HCT116 (cell line): Measurements from ENCODE around the gene VMAC. TPM values are rescaled to one million over a fixed set of nuclear protein-coding genes. Genes with fewer than 3 reads are reported as not detected.

Experiments
- ATAC-seq: fragments of 200-7000 bp; cut with Tn5 transposase; 2 replicates; pipeline ENCODE4 v1.9.1; 2020; ENCODE audit warnings: mild to moderate bottlenecking, moderate library complexity
- BruUV-seq: library from RNA; stranded (reverse); fragments of 400-500 nt; replicated peaks from 2 replicates; lab custom pipeline; 2021; lab: Mats Ljungman, UMichigan
- CTCF ChIA-PET: fragments of 300-600 bp; sonication (Branson Sonifier 250); formaldehyde crosslinking; loops from one replicate; lab custom pipeline; 2021; ENCODE audit warnings: antibody characterized with exemption; lab: Charles Lee
- POLR2A ChIA-PET: fragments of 300-600, 350-600 bp; sonication (Branson Sonifier 250); formaldehyde crosslinking; loops from one replicate; lab custom pipeline; 2021; ENCODE audit warnings: antibody characterized with exemption; lab: Charles Lee
- RAD21 ChIA-PET, 2 experiments: fragments of 300-600 bp; sonication (Branson Sonifier 250); formaldehyde crosslinking; loops; one replicate each; lab custom pipeline; 2023; ENCODE audit warnings: low total read pairs in 2 of 2; ENCODE audit not compliant: uncharacterized antibody in 2 of 2, unreplicated experiment in 2 of 2, low non-redundant PET in 1 of 2; lab: Charles Lee
- DNase-seq: peaks from one replicate; pipeline ENCODE4 v3.0.0-alpha.2; 2010; ENCODE audit warnings: low read depth, low spot score
- H2AFZ ChIP-seq: fragments of 200-600 bp; shearing (Covaris generic), sonication (generic); 2 replicates; pipeline ENCODE4 v1.6.1; 2017; ENCODE audit warnings: low read depth, mixed run types, mixed read lengths, antibody characterized with exemption, low read length; ENCODE audit not compliant: poor library complexity, severe bottlenecking
- H3K27ac ChIP-seq: 2 replicates; pipeline ENCODE4 v1.5.1; 2012; ENCODE audit warnings: low read depth, low read length
- H3K27me3 ChIP-seq: fragments of 200-600 bp; sonication (generic); 2 replicates; pipeline ENCODE4 v1.6.1; 2016; ENCODE audit warnings: mixed run types, low read length, mixed read lengths; ENCODE audit not compliant: insufficient read depth
- H3K36me3 ChIP-seq, 2 experiments: fragments of 200-500 bp in 1 of 2; fragments of 200-600 bp in 1 of 2; sonication (Bioruptor generic) in 1 of 2; sonication (generic) in 1 of 2; 2 replicates each; pipeline versions ENCODE4 v1.5.1 to v1.6.1; 2014 to 2016; ENCODE audit warnings: low read length in 2 of 2, inconsistent platforms in 1 of 2, mixed read lengths in 1 of 2, mixed run types in 1 of 2; ENCODE audit not compliant: insufficient read depth in 2 of 2, control insufficient read depth in 1 of 2
- H3K4me1 ChIP-seq, 2 experiments: fragments of 200-600 bp in 1 of 2; sonication (generic) in 1 of 2; 2 replicates each; pipeline versions ENCODE4 v1.5.1 to v1.6.1; 2012 to 2017; ENCODE audit warnings: low read length in 2 of 2, inconsistent platforms in 1 of 2, mild to moderate bottlenecking in 1 of 2, mixed read lengths in 1 of 2, mixed run types in 1 of 2, moderate library complexity in 1 of 2; ENCODE audit not compliant: insufficient read depth in 2 of 2, control insufficient read depth in 1 of 2
- H3K4me2 ChIP-seq: fragments of 200-600 bp; sonication (generic); 2 replicates; pipeline ENCODE4 v1.6.1; 2017; ENCODE audit warnings: mixed run types, low read length, mixed read lengths
- H3K4me3 ChIP-seq, 2 experiments: fragments of 200-600 bp in 1 of 2; sonication (generic) in 1 of 2; replicated peaks in 1 of 2; 2 replicates each; pipeline ENCODE4 v1.5.1; 2011 to 2016; ENCODE audit warnings: low read length in 2 of 2, control low read depth in 1 of 2, low read depth in 1 of 2, mild to moderate bottlenecking in 1 of 2, mixed read lengths in 1 of 2, mixed run types in 1 of 2
- H3K79me2 ChIP-seq: fragments of 200-600 bp; sonication (generic); 2 replicates; pipeline ENCODE4 v1.6.1; 2017; ENCODE audit warnings: mild to moderate bottlenecking, mixed run types, low read length, moderate library complexity, mixed read lengths; ENCODE audit not compliant: insufficient read depth
- H3K9ac ChIP-seq: fragments of 200-600 bp; sonication (generic); 2 replicates; pipeline ENCODE4 v1.6.1; 2016; ENCODE audit warnings: low read length, mixed read lengths
- H3K9me2 ChIP-seq: fragments of 200-600 bp; sonication (generic), shearing (Covaris generic); 2 replicates; pipeline ENCODE4 v1.6.1; 2017; ENCODE audit warnings: mixed run types, mild to moderate bottlenecking, moderate library complexity; ENCODE audit not compliant: insufficient read depth
- H3K9me3 ChIP-seq, 2 experiments: fragments of 200-500 bp in 1 of 2; fragments of 200-600 bp in 1 of 2; sonication (Bioruptor generic) in 1 of 2; sonication (generic) in 1 of 2; 2 replicates each; pipeline ENCODE4 v1.6.1; 2014 to 2017; ENCODE audit warnings: low read length in 2 of 2, mixed read lengths in 2 of 2, inconsistent platforms in 1 of 2, low read depth in 1 of 2, mild to moderate bottlenecking in 1 of 2, mixed run types in 1 of 2, moderate library complexity in 1 of 2; ENCODE audit not compliant: control insufficient read depth in 1 of 2, insufficient read depth in 1 of 2
- H4K20me1 ChIP-seq: fragments of 200-600 bp; sonication (generic), shearing (Covaris generic); 2 replicates; pipeline ENCODE4 v1.6.1; 2017; ENCODE audit warnings: mixed run types, mild to moderate bottlenecking, moderate library complexity; ENCODE audit not compliant: insufficient read depth
- JUND ChIP-seq: IDR thresholded peaks from 2 replicates; pipeline ENCODE4 v1.6.1; 2012
- SRF ChIP-seq: IDR thresholded peaks from 2 replicates; pipeline ENCODE4 v1.6.1; 2012; ENCODE audit warnings: low read depth
- YY1 ChIP-seq: IDR thresholded peaks from 2 replicates; pipeline ENCODE4 v1.6.1; 2011; ENCODE audit warnings: low read length, low read depth, moderate library complexity, mild to moderate bottlenecking; ENCODE audit not compliant: insufficient replicate concordance; ENCODE audit errors: extremely low read depth
- intact Hi-C: fragments of 100-400 bp; cut with micrococcal nuclease; formaldehyde crosslinking; loops from 2 replicates; pipeline ENCODE4 v1.10.0; 2022
- total RNA-seq: library from RNA; stranded (reverse); gene quantifications from one replicate; pipeline ENCODE4 v1.2.1, GENCODE V29; 2021; ENCODE audit not compliant: unreplicated experiment
- TF ChIP-seq, protein P1 (sequence below): IDR thresholded peaks from 2 replicates; pipeline ENCODE4 v1.6.1; 2012; ENCODE audit warnings: low read depth
- TF ChIP-seq, protein P2 (sequence below): IDR thresholded peaks from 2 replicates; pipeline ENCODE4 v1.6.1; 2011; ENCODE audit warnings: mild to moderate bottlenecking, low read length, moderate library complexity; ENCODE audit not compliant: insufficient replicate concordance; ENCODE audit errors: extremely low read depth
- TF ChIP-seq, protein P3 (sequence below): IDR thresholded peaks from 2 replicates; pipeline ENCODE4 v1.6.1; 2012
- TF ChIP-seq, protein P4 (sequence below): IDR thresholded peaks from 2 replicates; pipeline ENCODE4 v1.6.1; 2012

VMAC gene
- total RNA-seq, 1 experiment from 2014 or later, result 2.1 TPM

DNA sequence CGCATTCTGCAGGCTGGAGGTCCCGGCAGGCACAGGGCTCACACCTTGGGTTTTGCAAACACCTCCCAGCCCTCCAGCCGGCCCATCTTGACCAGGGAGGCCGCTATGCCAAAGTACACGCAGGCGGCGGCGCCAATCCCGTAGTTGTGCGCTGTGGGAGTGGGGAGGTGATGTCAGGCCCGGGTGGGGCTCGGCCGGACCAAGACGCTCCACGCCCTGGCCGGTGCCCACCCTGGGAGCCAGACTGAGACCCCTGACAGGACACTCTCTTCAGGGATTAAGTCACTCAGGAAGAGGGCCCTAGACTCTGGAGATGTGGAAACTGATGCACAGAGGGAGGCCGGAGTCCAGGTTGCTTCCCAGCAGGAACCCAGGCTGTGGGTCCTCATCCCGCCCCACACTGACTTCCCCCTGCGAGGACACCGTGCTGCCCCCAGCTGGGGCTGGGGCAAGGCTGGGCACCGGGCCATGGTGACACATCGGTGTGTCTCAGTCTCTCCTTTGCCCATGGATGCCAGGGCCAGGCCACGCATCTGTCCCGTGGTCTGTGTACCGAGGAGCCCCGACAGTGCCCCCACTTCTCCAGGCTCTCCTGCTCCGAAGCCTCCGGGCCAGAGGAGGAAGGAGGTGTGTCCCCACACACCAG is 9.8 kb upstream of the VMAC start:
- BruUV-seq, result no TSS peak
- DNase-seq (no peak), ATAC-seq (no peak)
- Histone ChIP-seq H3K27ac (no peak overlapping the region), H3K9me3 (no peaks in the 10 kb centered on the region), H3K36me3 (peaks cover 2 to 7% of the 10 kb centered on the region in 2 experiments; a peak in 1 of 4 replicates), H3K4me1 (peaks cover 0 to 3% of the 10 kb centered on the region in 2 experiments; a peak in 1 of 4 replicates), H3K9ac (no peak overlapping the region), H4K20me1 (no peaks in the 10 kb centered on the region), H3K9me2 (no peaks in the 10 kb centered on the region), H2AFZ (no peak overlapping the region), H3K27me3 (no peaks in the 10 kb centered on the region), H3K4me3 (no peak overlapping the region), H3K4me2 (no peak overlapping the region), H3K79me2 (peaks cover 24% of the 10 kb centered on the region)
- POLR2A ChIA-PET, result no interaction called here
- intact Hi-C loops, result no loop called here
- TF ChIP-seq, protein P1, sequence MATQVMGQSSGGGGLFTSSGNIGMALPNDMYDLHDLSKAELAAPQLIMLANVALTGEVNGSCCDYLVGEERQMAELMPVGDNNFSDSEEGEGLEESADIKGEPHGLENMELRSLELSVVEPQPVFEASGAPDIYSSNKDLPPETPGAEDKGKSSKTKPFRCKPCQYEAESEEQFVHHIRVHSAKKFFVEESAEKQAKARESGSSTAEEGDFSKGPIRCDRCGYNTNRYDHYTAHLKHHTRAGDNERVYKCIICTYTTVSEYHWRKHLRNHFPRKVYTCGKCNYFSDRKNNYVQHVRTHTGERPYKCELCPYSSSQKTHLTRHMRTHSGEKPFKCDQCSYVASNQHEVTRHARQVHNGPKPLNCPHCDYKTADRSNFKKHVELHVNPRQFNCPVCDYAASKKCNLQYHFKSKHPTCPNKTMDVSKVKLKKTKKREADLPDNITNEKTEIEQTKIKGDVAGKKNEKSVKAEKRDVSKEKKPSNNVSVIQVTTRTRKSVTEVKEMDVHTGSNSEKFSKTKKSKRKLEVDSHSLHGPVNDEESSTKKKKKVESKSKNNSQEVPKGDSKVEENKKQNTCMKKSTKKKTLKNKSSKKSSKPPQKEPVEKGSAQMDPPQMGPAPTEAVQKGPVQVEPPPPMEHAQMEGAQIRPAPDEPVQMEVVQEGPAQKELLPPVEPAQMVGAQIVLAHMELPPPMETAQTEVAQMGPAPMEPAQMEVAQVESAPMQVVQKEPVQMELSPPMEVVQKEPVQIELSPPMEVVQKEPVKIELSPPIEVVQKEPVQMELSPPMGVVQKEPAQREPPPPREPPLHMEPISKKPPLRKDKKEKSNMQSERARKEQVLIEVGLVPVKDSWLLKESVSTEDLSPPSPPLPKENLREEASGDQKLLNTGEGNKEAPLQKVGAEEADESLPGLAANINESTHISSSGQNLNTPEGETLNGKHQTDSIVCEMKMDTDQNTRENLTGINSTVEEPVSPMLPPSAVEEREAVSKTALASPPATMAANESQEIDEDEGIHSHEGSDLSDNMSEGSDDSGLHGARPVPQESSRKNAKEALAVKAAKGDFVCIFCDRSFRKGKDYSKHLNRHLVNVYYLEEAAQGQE, result no peak
- TF ChIP-seq YY1, result no peak
- no peak for TF ChIP-seq SRF
- TF ChIP-seq, protein P2, sequence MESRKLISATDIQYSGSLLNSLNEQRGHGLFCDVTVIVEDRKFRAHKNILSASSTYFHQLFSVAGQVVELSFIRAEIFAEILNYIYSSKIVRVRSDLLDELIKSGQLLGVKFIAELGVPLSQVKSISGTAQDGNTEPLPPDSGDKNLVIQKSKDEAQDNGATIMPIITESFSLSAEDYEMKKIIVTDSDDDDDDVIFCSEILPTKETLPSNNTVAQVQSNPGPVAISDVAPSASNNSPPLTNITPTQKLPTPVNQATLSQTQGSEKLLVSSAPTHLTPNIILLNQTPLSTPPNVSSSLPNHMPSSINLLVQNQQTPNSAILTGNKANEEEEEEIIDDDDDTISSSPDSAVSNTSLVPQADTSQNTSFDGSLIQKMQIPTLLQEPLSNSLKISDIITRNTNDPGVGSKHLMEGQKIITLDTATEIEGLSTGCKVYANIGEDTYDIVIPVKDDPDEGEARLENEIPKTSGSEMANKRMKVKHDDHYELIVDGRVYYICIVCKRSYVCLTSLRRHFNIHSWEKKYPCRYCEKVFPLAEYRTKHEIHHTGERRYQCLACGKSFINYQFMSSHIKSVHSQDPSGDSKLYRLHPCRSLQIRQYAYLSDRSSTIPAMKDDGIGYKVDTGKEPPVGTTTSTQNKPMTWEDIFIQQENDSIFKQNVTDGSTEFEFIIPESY, result no peak
- TF ChIP-seq JUND, result no peak
- TF ChIP-seq, protein P3, sequence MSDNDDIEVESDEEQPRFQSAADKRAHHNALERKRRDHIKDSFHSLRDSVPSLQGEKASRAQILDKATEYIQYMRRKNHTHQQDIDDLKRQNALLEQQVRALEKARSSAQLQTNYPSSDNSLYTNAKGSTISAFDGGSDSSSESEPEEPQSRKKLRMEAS, result no peak
- TF ChIP-seq, protein P4, sequence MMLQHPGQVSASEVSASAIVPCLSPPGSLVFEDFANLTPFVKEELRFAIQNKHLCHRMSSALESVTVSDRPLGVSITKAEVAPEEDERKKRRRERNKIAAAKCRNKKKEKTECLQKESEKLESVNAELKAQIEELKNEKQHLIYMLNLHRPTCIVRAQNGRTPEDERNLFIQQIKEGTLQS, result no peak
- CTCF ChIA-PET, result interaction anchor here (1.0 kb wide), 1 partner anchor 91 kb away, joined by 4 read pairs; no protein-coding TSS in a partner anchor
- RAD21 ChIA-PET, result no interaction called here
